ENCODE measurements around the gene H1-8. TPM values are rescaled to one million over a fixed set of nuclear protein-coding genes. Genes with fewer than 3 reads are reported as not detected.

H1-8 gene
- total RNA-seq, 2 donors from 2014 or later: not detected

DNA sequence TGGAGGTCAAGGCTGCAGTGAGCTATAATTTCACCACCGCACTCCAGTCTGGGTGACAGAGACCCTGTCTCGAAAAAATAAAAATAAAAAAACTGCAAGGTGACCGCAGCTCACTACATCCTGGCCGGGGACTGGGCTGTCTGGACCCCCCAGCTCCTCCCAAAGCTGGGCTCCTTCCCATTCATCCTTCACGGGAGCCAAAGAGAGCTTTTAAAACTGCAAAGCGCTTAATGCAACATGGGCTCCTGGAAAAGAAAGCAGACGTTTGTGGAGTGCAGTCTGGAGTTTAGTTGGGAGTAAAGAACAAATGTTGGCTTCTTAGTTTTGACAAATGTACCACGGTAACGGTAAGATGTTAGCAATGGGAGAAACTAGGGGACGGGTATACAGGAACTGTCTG lies 51.4 kb downstream of the H1-8 start:
- Histone ChIP-seq H3K36me3 (no peaks in the 10 kb centered on the region), H3K27me3 (no peaks in the 10 kb centered on the region), H3K27ac (peak overlapping the region; percentile 87 to 90), H3K9me3 (no peaks in the 10 kb centered on the region), H3K4me1 (peaks cover 0 to 98% of the 10 kb centered on the region in 2 donors), H3K4me3 (no peak overlapping the region)
- TF ChIP-seq, protein P1, sequence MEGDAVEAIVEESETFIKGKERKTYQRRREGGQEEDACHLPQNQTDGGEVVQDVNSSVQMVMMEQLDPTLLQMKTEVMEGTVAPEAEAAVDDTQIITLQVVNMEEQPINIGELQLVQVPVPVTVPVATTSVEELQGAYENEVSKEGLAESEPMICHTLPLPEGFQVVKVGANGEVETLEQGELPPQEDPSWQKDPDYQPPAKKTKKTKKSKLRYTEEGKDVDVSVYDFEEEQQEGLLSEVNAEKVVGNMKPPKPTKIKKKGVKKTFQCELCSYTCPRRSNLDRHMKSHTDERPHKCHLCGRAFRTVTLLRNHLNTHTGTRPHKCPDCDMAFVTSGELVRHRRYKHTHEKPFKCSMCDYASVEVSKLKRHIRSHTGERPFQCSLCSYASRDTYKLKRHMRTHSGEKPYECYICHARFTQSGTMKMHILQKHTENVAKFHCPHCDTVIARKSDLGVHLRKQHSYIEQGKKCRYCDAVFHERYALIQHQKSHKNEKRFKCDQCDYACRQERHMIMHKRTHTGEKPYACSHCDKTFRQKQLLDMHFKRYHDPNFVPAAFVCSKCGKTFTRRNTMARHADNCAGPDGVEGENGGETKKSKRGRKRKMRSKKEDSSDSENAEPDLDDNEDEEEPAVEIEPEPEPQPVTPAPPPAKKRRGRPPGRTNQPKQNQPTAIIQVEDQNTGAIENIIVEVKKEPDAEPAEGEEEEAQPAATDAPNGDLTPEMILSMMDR (IDR thresholded peaks at IDR 0.05): no peak
- DNase-seq (ENCODE audit: low spot score): no peak

DNA sequence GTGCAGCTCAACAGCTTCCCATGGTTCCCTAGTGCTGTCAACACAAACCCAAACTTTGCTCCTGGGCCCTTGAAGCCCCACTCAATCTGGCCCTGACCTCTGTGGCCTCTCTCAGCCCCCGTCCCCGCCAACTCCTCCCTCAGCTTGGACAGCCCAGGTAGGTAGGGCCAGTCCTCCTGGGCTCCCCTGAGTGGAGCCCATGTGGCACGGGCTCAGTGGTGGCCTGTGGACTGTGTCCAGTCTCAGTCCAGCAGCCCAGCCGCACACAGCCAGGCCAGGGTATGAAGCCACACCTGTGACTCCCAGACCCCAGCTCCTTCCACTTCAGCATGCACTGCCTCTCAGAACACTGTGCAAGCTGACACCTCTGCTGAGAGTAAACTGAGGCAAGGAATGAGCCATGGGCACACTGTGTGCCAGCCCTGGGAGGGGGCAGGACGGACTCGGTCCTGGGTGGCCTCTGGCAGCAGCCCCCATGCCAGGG lies 52.0 kb downstream of the H1-8 start:
- Histone ChIP-seq H3K9me3 (no peaks in the 10 kb centered on the region), H3K4me1 (peaks cover 0 to 98% of the 10 kb centered on the region in 2 donors), H3K27ac (peak overlapping the region; percentile 87 to 90), H3K27me3 (no peaks in the 10 kb centered on the region), H3K4me3 (no peak overlapping the region), H3K36me3 (no peaks in the 10 kb centered on the region)
- DNase-seq (ENCODE audit: low spot score): no peak
- TF ChIP-seq, protein P1 (IDR thresholded peaks at IDR 0.05): no peak

DNA sequence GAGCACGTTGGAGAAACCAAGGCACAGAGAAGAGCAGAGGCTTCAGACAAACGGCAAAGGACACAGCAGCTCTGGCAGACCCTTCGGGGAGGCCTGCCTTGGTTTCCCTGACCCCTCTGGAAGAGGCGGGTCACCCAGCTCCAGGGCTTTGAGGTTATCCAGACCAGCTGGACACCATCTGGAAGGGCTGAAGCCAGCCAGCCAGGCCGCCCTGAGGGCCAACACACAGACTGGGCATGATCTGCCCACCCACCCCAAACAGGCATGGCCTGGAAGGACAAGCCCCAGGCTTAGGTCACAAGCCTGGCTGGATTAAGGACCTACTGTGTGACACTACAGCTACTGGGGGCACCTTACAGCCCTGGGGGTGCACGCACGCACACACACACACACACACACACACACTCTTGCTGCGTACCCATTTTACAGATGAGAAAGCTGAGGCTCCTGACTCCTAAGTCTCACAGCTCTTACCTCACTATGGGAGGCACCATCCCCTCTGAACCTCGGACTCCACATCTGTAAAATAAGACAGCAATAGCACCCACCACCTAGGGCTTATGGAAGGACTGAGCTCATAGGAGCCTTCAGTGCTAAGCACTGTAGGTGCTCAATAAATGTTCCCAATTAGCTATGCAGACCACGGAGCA lies 52.7 kb downstream of the H1-8 start:
- TF ChIP-seq, protein P1 (IDR thresholded peaks at IDR 0.05): no peak

DNA sequence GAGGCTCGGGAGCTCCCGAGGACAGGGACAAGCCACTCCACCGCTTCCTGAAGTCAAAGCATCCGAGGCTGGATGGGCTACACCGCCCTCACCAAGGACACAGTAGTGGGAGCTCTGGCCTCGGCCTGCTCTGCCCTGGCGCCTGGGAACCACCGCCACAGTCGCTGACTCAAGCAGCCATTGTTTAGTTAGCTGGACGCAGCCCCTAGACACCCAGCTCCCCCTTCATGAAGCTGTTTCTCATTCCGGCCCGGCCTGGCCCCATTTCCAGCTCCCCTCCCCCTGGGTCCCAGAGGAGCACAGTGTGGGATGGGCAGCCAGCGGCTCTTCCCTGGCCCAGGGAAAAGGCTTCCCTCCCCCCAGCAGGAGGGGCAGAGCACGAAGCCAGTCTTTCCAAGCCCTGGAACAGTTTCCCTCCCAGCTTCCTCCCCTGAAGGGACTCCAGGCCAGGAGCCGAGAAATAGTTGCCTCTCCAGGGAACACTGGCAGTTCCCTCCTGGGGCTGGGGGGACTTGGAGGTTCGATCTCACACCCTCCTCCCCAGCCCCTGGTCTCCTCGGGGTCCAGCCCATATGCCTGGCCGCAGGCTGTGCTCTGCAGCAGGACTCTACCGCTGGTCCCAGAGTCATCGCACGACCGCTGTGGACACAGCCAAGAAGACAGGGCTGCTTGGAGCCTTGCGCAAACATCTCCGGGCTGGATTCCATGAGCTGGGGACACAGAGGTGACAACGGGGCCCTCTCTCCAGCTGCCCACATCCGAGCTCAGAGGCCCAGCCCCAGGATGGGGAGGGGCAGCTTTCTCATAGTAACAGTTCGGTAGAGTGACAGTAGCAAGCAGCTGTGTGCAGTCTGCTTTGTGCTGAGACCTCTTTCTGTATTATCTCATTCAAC lies 53.5 kb downstream of the H1-8 start:
- Histone ChIP-seq H3K36me3 (no peaks in the 10 kb centered on the region), H3K4me3 (peak overlapping the region in 1 of 2 donors; percentile 27), H3K9me3 (no peaks in the 10 kb centered on the region), H3K27ac (peak overlapping the region; percentile 87 to 90), H3K27me3 (no peaks in the 10 kb centered on the region), H3K4me1 (peaks cover 0 to 98% of the 10 kb centered on the region in 2 donors)
- TF ChIP-seq, protein P1 (IDR thresholded peaks at IDR 0.05): no peak
- DNase-seq (ENCODE audit: low spot score): peak; percentile 94

More for the DNA sequence above, 52.7 kb downstream of the H1-8 start:
- H3K9me3 ChIP-seq: no peaks in the 10 kb centered on the region
- peak overlapping the region; percentile 87 to 90 for H3K27ac ChIP-seq
- H3K4me1 ChIP-seq: peaks cover 0 to 98% of the 10 kb centered on the region in 2 donors
- H3K27me3 ChIP-seq: no peaks in the 10 kb centered on the region
- no peak for DNase-seq (ENCODE audit: low spot score)
- H3K36me3 ChIP-seq: no peaks in the 10 kb centered on the region
- H3K4me3 ChIP-seq: peak overlapping the region in 1 of 2 donors; percentile 27

DNA sequence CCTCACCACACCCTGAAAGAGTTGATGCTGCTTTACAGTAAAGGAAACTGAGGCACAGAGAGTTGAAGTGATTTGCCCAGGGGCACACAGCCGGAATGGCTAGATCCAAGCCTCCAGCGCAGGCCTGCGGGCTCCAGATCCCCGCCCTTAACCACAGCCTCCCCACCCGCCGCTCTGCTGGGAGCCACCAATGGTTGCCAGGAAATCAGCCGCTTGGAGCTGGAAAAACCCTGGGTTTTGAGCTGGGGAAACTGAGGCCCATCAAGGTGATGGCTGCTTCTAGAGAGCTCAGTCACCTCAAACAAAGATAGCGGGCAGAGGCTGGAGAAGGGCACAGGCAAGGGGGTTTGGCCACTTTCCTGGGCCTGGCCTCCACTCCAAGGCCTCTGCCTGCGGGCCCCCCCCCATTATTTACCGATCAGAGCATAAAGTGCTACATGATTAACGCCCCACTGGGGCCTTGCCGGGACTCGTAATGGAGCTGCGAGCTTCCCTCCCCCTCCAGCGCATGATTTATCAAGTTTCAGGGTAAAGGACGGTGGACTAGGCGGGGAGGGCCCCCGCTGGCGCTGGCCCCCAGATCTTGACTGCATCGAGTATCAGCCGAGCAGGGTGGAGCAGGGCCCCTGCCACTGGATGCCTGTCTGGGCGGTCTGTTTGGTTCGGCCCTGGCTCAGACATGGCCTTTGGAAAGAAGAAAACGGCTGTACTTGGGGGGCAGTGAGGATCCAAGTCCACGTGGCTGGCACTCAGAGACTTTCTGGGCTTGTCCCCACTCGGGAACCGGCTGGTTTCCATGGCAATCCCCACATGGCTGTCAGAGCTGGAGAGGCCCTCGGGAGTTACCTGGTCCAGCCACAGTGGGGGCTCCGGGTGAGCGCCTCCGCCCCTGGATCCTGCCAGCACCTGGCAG lies 54.4 kb downstream of the H1-8 start:
- H3K4me1 ChIP-seq: peaks cover 0 to 98% of the 10 kb centered on the region in 2 donors
- peak overlapping the region; percentile 87 to 90 for H3K27ac ChIP-seq
- H3K27me3 ChIP-seq: no peaks in the 10 kb centered on the region
- no peaks in the 10 kb centered on the region for H3K9me3 ChIP-seq
- H3K4me3 ChIP-seq: peak overlapping the region in 1 of 2 donors; percentile 27
- no peaks in the 10 kb centered on the region for H3K36me3 ChIP-seq
- no peak for DNase-seq (ENCODE audit: low spot score)
- TF ChIP-seq, protein P1 (IDR thresholded peaks at IDR 0.05): no peak
